ENCODE data around the gene EPB41L4A. TPM values are rescaled to one million over a fixed set of nuclear protein-coding genes. Genes with fewer than 3 reads are reported as not detected.
"Not testable (repeated sequence)": the region's sequence is repeated elsewhere in the genome, so short reads cannot be mapped to it uniquely, and the experiment has no call there.

EPB41L4A gene
- total RNA-seq, 2 donors from 2014 or later: 7.7 to 9.9 TPM

DNA sequence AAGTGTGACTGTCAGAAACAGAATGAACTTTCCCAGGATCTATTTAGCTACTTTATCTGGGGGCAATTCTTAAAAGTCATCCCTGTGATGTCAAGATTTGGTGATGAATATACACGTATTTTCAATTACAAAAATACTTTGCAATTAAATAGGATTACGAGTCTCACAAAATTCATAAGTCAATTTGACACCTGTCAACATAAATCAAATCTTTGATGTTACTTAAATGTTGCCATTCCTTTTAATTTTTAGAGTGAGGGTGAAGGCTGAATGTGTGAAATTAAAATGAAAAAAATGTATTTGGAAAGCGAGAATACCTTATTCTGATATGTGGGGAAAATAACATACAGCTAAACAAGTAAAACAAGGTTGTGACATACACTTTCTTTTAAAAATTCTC is 202.9 kb downstream of the EPB41L4A start:
- H3K36me3 ChIP-seq (ENCODE audit: control insufficient read depth, insufficient read depth, low read length): no peaks in the 10 kb centered on the region
- Mint-ChIP-seq H3K4me1 (peaks cover 11% of the 10 kb centered on the region), H3K36me3 (ENCODE audit: low read depth) (no peaks in the 10 kb centered on the region), H3K27ac (no peak overlapping the region), H3K9me3 (no peaks in the 10 kb centered on the region), H3K4me3 (no peak overlapping the region), H3K27me3 (ENCODE audit: insufficient read depth) (peaks cover 11% of the 10 kb centered on the region)
- no peak overlapping the region for H3K9ac ChIP-seq (ENCODE audit: extremely low read depth, low read length, poor library complexity, severe bottlenecking)
- H3K27me3 ChIP-seq (ENCODE audit: control insufficient read depth, insufficient read depth, low read length, poor library complexity, severe bottlenecking): no peaks in the 10 kb centered on the region
- H3K4me3 ChIP-seq (ENCODE audit: low read length): no peak overlapping the region
- H3K27ac ChIP-seq (ENCODE audit: low read depth, low read length): no peak overlapping the region
- TF ChIP-seq, protein P1, sequence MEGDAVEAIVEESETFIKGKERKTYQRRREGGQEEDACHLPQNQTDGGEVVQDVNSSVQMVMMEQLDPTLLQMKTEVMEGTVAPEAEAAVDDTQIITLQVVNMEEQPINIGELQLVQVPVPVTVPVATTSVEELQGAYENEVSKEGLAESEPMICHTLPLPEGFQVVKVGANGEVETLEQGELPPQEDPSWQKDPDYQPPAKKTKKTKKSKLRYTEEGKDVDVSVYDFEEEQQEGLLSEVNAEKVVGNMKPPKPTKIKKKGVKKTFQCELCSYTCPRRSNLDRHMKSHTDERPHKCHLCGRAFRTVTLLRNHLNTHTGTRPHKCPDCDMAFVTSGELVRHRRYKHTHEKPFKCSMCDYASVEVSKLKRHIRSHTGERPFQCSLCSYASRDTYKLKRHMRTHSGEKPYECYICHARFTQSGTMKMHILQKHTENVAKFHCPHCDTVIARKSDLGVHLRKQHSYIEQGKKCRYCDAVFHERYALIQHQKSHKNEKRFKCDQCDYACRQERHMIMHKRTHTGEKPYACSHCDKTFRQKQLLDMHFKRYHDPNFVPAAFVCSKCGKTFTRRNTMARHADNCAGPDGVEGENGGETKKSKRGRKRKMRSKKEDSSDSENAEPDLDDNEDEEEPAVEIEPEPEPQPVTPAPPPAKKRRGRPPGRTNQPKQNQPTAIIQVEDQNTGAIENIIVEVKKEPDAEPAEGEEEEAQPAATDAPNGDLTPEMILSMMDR (conservative IDR thresholded peaks at IDR 0.05): no peak
- no peaks in the 10 kb centered on the region for H3K9me3 ChIP-seq (ENCODE audit: control insufficient read depth, low read length)
- DNase-seq: no peak
- WGBS, 2 experiments (ENCODE audit: insufficient coverage in 1 of 2, insufficient read length in 1 of 2): 85% methylated on average over 3 of the region's 3 CpGs; no CpG with 5 or more reads in 1 of the 2 experiments
- no peaks in the 10 kb centered on the region for H3K4me1 ChIP-seq (ENCODE audit: control insufficient read depth, insufficient read depth, low read length)

DNA sequence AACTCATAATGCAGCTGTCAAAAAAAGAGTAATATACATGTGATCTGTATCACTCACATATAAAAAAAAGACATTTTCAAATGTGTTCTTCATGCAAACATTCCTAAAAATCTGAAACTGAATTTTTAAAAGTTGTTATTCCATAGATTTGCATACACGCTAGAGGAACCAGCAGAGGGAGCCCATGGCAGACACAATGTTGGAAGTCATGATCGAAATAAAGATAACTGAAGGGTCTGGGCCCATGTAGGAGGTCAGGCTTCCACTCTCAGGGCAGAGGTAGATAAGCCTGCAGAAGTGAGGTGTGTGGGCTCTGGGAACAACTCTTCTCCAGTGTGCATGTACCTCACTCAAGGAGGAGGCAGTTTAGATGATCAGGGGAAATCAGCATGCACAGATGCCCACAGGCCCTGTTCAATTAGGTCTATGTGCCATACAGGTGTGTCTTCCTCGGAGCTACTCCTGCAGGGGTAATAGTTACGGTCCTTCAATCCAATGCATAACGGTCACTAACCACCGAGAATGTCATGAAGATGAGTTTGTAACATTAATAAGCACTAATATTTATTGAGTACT is 208.6 kb downstream of the EPB41L4A start:
- Histone ChIP-seq H3K4me3 (ENCODE audit: low read length) (no peak overlapping the region), H3K36me3 (ENCODE audit: control insufficient read depth, insufficient read depth, low read length) (no peaks in the 10 kb centered on the region), H3K4me1 (ENCODE audit: control insufficient read depth, insufficient read depth, low read length) (peaks cover 2% of the 10 kb centered on the region), H3K9ac (ENCODE audit: extremely low read depth, low read length, poor library complexity, severe bottlenecking) (no peak overlapping the region), H3K9me3 (ENCODE audit: control insufficient read depth, low read length) (no peaks in the 10 kb centered on the region), H3K27me3 (ENCODE audit: control insufficient read depth, insufficient read depth, low read length, poor library complexity, severe bottlenecking) (peaks cover 17% of the 10 kb centered on the region), H3K27ac (ENCODE audit: low read depth, low read length) (no peak overlapping the region)
- peaks cover 4% of the 10 kb centered on the region for H3K9me3 Mint-ChIP-seq
- no peak overlapping the region for H3K4me3 Mint-ChIP-seq
- peak; percentile 77 for DNase-seq
- H3K27ac Mint-ChIP-seq: no peak overlapping the region
- TF ChIP-seq, protein P1 (conservative IDR thresholded peaks at IDR 0.05): peak; percentile 86
- peaks cover 42% of the 10 kb centered on the region for H3K27me3 Mint-ChIP-seq (ENCODE audit: insufficient read depth)
- H3K4me1 Mint-ChIP-seq: peaks cover 17% of the 10 kb centered on the region
- peaks cover 5% of the 10 kb centered on the region for H3K36me3 Mint-ChIP-seq (ENCODE audit: low read depth)
- WGBS, 2 experiments (ENCODE audit: insufficient coverage in 1 of 2, insufficient read length in 1 of 2): 63 to 77% methylated on average over 4 to 6 of the region's 6 CpGs

DNA sequence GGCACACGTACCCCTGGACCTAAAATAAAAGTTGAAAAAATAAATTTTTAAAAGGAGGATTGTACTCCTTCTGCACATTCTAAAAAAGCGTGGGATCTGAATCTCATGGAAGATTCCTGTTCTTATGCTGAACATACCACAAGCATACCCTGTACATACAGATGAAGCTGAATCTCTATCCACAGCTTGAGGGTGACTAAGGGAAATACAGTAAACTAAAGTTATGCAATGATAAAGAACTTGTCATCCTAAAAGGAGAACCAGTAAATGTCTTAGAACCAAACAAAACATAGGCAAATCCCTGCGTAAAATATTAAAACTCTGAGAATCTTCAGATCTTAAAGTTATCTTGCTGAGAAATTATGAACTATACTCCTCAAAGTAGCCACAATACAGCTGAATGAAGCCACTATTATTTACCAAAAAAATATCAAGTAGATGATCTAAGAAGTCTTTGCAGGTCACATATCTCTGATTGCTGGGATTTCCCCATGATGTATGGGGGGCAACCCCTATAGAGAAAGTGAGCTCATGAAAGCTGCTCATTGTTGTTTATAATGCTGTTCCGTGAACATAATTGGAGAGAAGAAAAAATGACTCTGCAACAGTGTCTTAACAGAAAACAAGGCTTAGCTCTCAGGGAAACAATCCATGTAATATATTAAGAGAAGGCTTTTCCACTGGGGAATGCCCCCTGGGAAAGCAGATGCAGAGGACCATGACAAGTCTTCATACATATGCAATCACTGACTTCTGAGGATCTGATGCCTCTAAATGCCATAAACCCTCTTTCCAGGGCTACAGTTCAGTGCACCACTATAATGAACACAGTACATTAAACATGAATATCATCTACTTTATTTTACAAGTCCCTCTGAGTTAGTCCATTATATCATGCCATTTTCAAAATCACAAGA is 210.1 kb downstream of the EPB41L4A start:
- no peak for DNase-seq
- Histone ChIP-seq H3K27me3 (ENCODE audit: control insufficient read depth, insufficient read depth, low read length, poor library complexity, severe bottlenecking) (peaks cover 17% of the 10 kb centered on the region), H3K9ac (ENCODE audit: extremely low read depth, low read length, poor library complexity, severe bottlenecking) (no peak overlapping the region), H3K4me1 (ENCODE audit: control insufficient read depth, insufficient read depth, low read length) (peaks cover 15% of the 10 kb centered on the region), H3K36me3 (ENCODE audit: control insufficient read depth, insufficient read depth, low read length) (no peaks in the 10 kb centered on the region), H3K27ac (ENCODE audit: low read depth, low read length) (no peak overlapping the region), H3K9me3 (ENCODE audit: control insufficient read depth, low read length) (no peaks in the 10 kb centered on the region), H3K4me3 (ENCODE audit: low read length) (no peak overlapping the region)
- TF ChIP-seq, protein P1 (conservative IDR thresholded peaks at IDR 0.05): no peak
- Mint-ChIP-seq H3K9me3 (peaks cover 4% of the 10 kb centered on the region), H3K4me3 (no peak overlapping the region), H3K4me1 (peaks cover 30% of the 10 kb centered on the region), H3K27me3 (ENCODE audit: insufficient read depth) (peaks cover 47% of the 10 kb centered on the region), H3K36me3 (ENCODE audit: low read depth) (peaks cover 5% of the 10 kb centered on the region), H3K27ac (no peak overlapping the region)
- WGBS, 2 experiments (ENCODE audit: insufficient coverage in 1 of 2, insufficient read length in 1 of 2): 95 to 96% methylated on average over 3 to 4 of the region's 4 CpGs

DNA sequence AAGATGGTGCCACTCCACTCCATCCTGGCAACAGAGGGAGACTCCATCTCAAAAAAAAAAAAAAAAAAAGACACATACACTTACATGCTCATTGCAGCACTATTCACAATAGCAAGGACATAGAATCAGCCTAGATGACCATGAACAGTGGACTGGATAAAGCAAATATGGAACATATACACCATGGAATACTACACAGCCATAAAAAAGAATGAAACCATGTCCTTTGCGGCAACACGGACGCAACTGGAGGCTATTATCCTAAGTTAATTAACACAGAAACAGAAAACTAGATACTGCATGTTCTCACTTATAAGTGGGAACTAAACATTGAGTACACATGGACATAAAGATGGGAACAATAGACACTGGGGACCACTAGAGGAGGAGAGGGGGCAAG is 210.9 kb downstream of the EPB41L4A start:
- Mint-ChIP-seq H3K4me1 (peaks cover 30% of the 10 kb centered on the region), H3K27me3 (ENCODE audit: insufficient read depth) (peaks cover 47% of the 10 kb centered on the region)
- not testable (repeated sequence) for H3K9me3 Mint-ChIP-seq; H3K36me3 ChIP-seq (ENCODE audit: control insufficient read depth, insufficient read depth, low read length); H3K4me3 ChIP-seq (ENCODE audit: low read length); H3K9me3 ChIP-seq (ENCODE audit: control insufficient read depth, low read length); H3K27ac ChIP-seq (ENCODE audit: low read depth, low read length); H3K4me3 Mint-ChIP-seq; H3K36me3 Mint-ChIP-seq (ENCODE audit: low read depth); DNase-seq; H3K27ac Mint-ChIP-seq; H3K9ac ChIP-seq (ENCODE audit: extremely low read depth, low read length, poor library complexity, severe bottlenecking)
- Histone ChIP-seq H3K4me1 (ENCODE audit: control insufficient read depth, insufficient read depth, low read length) (peaks cover 15% of the 10 kb centered on the region), H3K27me3 (ENCODE audit: control insufficient read depth, insufficient read depth, low read length, poor library complexity, severe bottlenecking) (peaks cover 17% of the 10 kb centered on the region)
- WGBS, 2 experiments (ENCODE audit: insufficient coverage in 1 of 2, insufficient read length in 1 of 2): 98% methylated on average over 3 of the region's 3 CpGs; no CpG with 5 or more reads in 1 of the 2 experiments

Data from endodermal cell (in vitro differentiated cells).